Measurements from ENCODE around the gene LTA4H.

LTA4H gene

GRCh38 chr12:95953000-95953399 is 82.4 kb downstream of the LTA4H start:
- no peak for DNase-seq

GRCh38 chr12:95951515-95951914 is 83.9 kb downstream of the LTA4H start:
- no peak for DNase-seq
